GM23338 (cell line): ENCODE results near the gene FAM13A. TPM values are rescaled to one million over a fixed set of nuclear protein-coding genes. Genes with fewer than 3 reads are reported as not detected.
"Not testable (repeated sequence)": the region's sequence is repeated elsewhere in the genome, so short reads cannot be mapped to it uniquely, and the experiment has no call there.

ENCODE experiments used
- ATAC-seq: fragments of 200-7000 bp; cut with Tn5 transposase; 3 replicates; pipeline ENCODE4 v1.9.1; 2020
- DNase-seq: peaks from one replicate; pipeline ENCODE4 v3.0.0-alpha.2; 2015; ENCODE audit warnings: low spot score
- H2AFZ ChIP-seq: fragments of 200-600 bp; sonication (generic); 2 replicates; pipeline ENCODE4 v1.8.0; 2016; ENCODE audit warnings: antibody characterized with exemption, mild to moderate bottlenecking, moderate library complexity
- H3F3A ChIP-seq: fragments of 200-600 bp; sonication (generic); replicated peaks from 2 replicates; pipeline ENCODE4 v1.8.0; 2017; ENCODE audit warnings: antibody characterized with exemption, mixed run types, low read depth
- H3K27ac ChIP-seq: fragments of 200-600 bp; sonication (generic); 2 replicates; pipeline ENCODE4 v1.6.1; 2016; ENCODE audit warnings: low read depth
- H3K27me3 ChIP-seq: fragments of 200-600 bp; sonication (generic); 2 replicates; pipeline ENCODE4 v1.8.0; 2016; ENCODE audit warnings: mild to moderate bottlenecking, mixed run types, moderate library complexity; ENCODE audit not compliant: insufficient read depth
- H3K36me3 ChIP-seq: fragments of 200-600 bp; sonication (generic); 2 replicates; pipeline ENCODE4 v1.8.0; 2016; ENCODE audit warnings: mild to moderate bottlenecking; ENCODE audit not compliant: insufficient read depth
- H3K4me1 ChIP-seq: fragments of 200-600 bp; sonication (generic); 2 replicates; pipeline ENCODE4 v1.8.0; 2016; ENCODE audit warnings: mild to moderate bottlenecking, moderate library complexity; ENCODE audit not compliant: insufficient read depth
- H3K4me2 ChIP-seq: fragments of 200-600 bp; sonication (generic); 2 replicates; pipeline ENCODE4 v1.7.1; 2017; ENCODE audit warnings: mixed run types
- H3K4me3 ChIP-seq: fragments of 200-600 bp; sonication (generic); 2 replicates; pipeline ENCODE4 v1.6.1; 2016; ENCODE audit warnings: mixed run types
- H3K79me2 ChIP-seq: fragments of 200-600 bp; sonication (generic); replicated peaks from 2 replicates; pipeline ENCODE4 v1.8.0; 2017; ENCODE audit warnings: mild to moderate bottlenecking; ENCODE audit not compliant: insufficient read depth
- H3K9me2 ChIP-seq: fragments of 200-600 bp; sonication (generic); 2 replicates; pipeline ENCODE4 v1.8.0; 2017; ENCODE audit not compliant: insufficient read depth
- H4K20me1 ChIP-seq: fragments of 200-600 bp; sonication (generic); replicated peaks from 2 replicates; pipeline ENCODE4 v1.8.0; 2017; ENCODE audit warnings: mild to moderate bottlenecking; ENCODE audit not compliant: insufficient read depth
- H3K27ac Mint-ChIP-seq: 2 replicates; pipeline ENCODE4 v1.8.0; 2020; ENCODE audit warnings: inconsistent platforms, mild to moderate bottlenecking, moderate library complexity, mixed read lengths
- H3K27me3 Mint-ChIP-seq: 3 replicates; pipeline ENCODE4 v1.8.0; 2022; ENCODE audit warnings: low read depth, mild to moderate bottlenecking, moderate library complexity, mixed read lengths, inconsistent platforms; ENCODE audit not compliant: insufficient read depth, poor library complexity
- H3K36me3 Mint-ChIP-seq: 3 replicates; pipeline ENCODE4 v1.8.0; 2021; ENCODE audit warnings: low read depth, mild to moderate bottlenecking, inconsistent platforms, moderate library complexity, mixed read lengths
- H3K4me1 Mint-ChIP-seq: 3 replicates; pipeline ENCODE4 v1.8.0; 2020; ENCODE audit warnings: mild to moderate bottlenecking, inconsistent platforms, mixed read lengths
- H3K4me3 Mint-ChIP-seq: 3 replicates; pipeline ENCODE4 v1.8.0; 2021; ENCODE audit warnings: moderate library complexity, mild to moderate bottlenecking, inconsistent platforms, mixed read lengths
- H3K9me3 Mint-ChIP-seq: 3 replicates; pipeline ENCODE4 v1.8.0; 2020; ENCODE audit warnings: moderate library complexity, mild to moderate bottlenecking, inconsistent platforms, mixed read lengths
- CREB1 ChIP-seq: fragments of 250-450 bp; sonication (Bioruptor Pico); IDR thresholded peaks from 2 replicates; pipeline ENCODE4 v1.5.0; 2020; ENCODE audit warnings: low read depth, mild to moderate bottlenecking, moderate library complexity
- NANOG ChIP-seq: IDR thresholded peaks from 2 replicates; pipeline ENCODE4 v1.6.1; 2016; ENCODE audit warnings: antibody characterized with exemption, borderline replicate concordance
- REST ChIP-seq: IDR thresholded peaks from one replicate; pipeline ENCODE4 v1.6.1; 2018; ENCODE audit warnings: antibody characterized with exemption; ENCODE audit not compliant: unreplicated experiment
- STAT1 ChIP-seq: IDR thresholded peaks from one replicate; pipeline ENCODE4 v1.6.1; 2016; ENCODE audit warnings: antibody characterized with exemption; ENCODE audit not compliant: unreplicated experiment
- ZNF114 ChIP-seq: fragments of 250-450 bp; sonication (Bioruptor Pico); IDR thresholded peaks from 2 replicates; pipeline ENCODE4 v1.5.0; 2020; ENCODE audit warnings: mild to moderate bottlenecking, moderate library complexity
- ZNF331 ChIP-seq: fragments of 250-450 bp; sonication (Bioruptor Pico); IDR thresholded peaks from 2 replicates; pipeline ENCODE4 v1.5.0; 2020; ENCODE audit warnings: low read depth, mild to moderate bottlenecking, moderate library complexity
- polyA plus RNA-seq: library from polyadenylated mRNA; unstranded; fragments of >200 nt; fragmentation: Nextera tagmentation; extraction: Ambion mirVana; gene quantifications from 2 replicates; pipeline ENCODE4 v1.2.1, GENCODE V29; 2016
- total RNA-seq: library from RNA; depleted of rRNA; stranded (reverse); fragments of >200 nt; shearing (Covaris generic); gene quantifications from 2 replicates; pipeline ENCODE4 v1.2.3, GENCODE V29; 2014
- TF ChIP-seq, protein P1 (sequence below): fragments of 250-450 bp; sonication (Bioruptor Pico); IDR thresholded peaks from 2 replicates; pipeline ENCODE4 v1.5.0; 2020; ENCODE audit warnings: mild to moderate bottlenecking, moderate library complexity
- TF ChIP-seq, protein P2 (sequence below): IDR thresholded peaks from 2 replicates; pipeline ENCODE4 v1.6.1; 2016; ENCODE audit warnings: antibody characterized with exemption

Gene FAM13A
- total and polyA plus RNA-seq, 2 experiments from 2014 or later: 13.9 to 28.4 TPM

DNA sequence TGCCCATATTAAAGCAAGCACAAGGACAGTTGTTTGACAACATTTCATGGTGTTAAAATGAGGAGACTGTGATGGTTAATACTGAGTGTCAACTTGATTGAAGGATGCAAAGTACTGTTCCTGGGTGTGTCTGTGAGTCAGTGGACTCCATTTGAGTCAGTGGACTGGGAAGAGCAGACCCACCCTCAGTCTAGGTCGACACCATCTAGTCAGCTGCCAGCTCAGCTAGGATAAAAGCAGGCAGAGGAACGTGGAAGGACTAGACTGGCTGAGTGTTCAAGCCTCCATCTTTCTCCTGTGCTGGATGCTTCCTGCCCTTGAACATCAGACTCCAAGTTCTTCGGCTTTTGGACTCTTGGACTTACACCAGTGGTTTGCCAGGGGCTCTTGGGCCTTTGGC lies 203.4 kb downstream of the FAM13A start:
- H3K4me3 Mint-ChIP-seq, ATAC-seq, H3K9me2 ChIP-seq, H3K27ac Mint-ChIP-seq, H3K27ac ChIP-seq, H3K4me2 ChIP-seq, H3F3A ChIP-seq, H3K4me3 ChIP-seq, H3K36me3 Mint-ChIP-seq, DNase-seq, H3K9me3 Mint-ChIP-seq, H3K4me1 Mint-ChIP-seq, H4K20me1 ChIP-seq, H3K36me3 ChIP-seq, H3K4me1 ChIP-seq, H3K27me3 Mint-ChIP-seq, H3K27me3 ChIP-seq, H3K79me2 ChIP-seq, H2AFZ ChIP-seq: not testable (repeated sequence)

GRCh38 chr4:88846206-88846790 lies 210.7 kb downstream of the FAM13A start:
- Mint-ChIP-seq H3K27me3 (no peaks in the 10 kb centered on the region), H3K36me3 (no peaks in the 10 kb centered on the region), H3K4me3 (no peak overlapping the region), H3K4me1 (peaks cover 19% of the 10 kb centered on the region), H3K27ac (peak overlapping the region; percentile 2; the same call in 1 of the 2 replicates), H3K9me3 (no peaks in the 10 kb centered on the region)
- no peak for ATAC-seq
- no peak for TF ChIP-seq ZNF331 (CRISPR knock-in tag)
- no peak for TF ChIP-seq STAT1
- TF ChIP-seq CREB1 (CRISPR knock-in tag): no peak
- TF ChIP-seq NANOG: no peak
- TF ChIP-seq REST: no peak
- no peak for TF ChIP-seq ZNF114
- TF ChIP-seq, protein P1, sequence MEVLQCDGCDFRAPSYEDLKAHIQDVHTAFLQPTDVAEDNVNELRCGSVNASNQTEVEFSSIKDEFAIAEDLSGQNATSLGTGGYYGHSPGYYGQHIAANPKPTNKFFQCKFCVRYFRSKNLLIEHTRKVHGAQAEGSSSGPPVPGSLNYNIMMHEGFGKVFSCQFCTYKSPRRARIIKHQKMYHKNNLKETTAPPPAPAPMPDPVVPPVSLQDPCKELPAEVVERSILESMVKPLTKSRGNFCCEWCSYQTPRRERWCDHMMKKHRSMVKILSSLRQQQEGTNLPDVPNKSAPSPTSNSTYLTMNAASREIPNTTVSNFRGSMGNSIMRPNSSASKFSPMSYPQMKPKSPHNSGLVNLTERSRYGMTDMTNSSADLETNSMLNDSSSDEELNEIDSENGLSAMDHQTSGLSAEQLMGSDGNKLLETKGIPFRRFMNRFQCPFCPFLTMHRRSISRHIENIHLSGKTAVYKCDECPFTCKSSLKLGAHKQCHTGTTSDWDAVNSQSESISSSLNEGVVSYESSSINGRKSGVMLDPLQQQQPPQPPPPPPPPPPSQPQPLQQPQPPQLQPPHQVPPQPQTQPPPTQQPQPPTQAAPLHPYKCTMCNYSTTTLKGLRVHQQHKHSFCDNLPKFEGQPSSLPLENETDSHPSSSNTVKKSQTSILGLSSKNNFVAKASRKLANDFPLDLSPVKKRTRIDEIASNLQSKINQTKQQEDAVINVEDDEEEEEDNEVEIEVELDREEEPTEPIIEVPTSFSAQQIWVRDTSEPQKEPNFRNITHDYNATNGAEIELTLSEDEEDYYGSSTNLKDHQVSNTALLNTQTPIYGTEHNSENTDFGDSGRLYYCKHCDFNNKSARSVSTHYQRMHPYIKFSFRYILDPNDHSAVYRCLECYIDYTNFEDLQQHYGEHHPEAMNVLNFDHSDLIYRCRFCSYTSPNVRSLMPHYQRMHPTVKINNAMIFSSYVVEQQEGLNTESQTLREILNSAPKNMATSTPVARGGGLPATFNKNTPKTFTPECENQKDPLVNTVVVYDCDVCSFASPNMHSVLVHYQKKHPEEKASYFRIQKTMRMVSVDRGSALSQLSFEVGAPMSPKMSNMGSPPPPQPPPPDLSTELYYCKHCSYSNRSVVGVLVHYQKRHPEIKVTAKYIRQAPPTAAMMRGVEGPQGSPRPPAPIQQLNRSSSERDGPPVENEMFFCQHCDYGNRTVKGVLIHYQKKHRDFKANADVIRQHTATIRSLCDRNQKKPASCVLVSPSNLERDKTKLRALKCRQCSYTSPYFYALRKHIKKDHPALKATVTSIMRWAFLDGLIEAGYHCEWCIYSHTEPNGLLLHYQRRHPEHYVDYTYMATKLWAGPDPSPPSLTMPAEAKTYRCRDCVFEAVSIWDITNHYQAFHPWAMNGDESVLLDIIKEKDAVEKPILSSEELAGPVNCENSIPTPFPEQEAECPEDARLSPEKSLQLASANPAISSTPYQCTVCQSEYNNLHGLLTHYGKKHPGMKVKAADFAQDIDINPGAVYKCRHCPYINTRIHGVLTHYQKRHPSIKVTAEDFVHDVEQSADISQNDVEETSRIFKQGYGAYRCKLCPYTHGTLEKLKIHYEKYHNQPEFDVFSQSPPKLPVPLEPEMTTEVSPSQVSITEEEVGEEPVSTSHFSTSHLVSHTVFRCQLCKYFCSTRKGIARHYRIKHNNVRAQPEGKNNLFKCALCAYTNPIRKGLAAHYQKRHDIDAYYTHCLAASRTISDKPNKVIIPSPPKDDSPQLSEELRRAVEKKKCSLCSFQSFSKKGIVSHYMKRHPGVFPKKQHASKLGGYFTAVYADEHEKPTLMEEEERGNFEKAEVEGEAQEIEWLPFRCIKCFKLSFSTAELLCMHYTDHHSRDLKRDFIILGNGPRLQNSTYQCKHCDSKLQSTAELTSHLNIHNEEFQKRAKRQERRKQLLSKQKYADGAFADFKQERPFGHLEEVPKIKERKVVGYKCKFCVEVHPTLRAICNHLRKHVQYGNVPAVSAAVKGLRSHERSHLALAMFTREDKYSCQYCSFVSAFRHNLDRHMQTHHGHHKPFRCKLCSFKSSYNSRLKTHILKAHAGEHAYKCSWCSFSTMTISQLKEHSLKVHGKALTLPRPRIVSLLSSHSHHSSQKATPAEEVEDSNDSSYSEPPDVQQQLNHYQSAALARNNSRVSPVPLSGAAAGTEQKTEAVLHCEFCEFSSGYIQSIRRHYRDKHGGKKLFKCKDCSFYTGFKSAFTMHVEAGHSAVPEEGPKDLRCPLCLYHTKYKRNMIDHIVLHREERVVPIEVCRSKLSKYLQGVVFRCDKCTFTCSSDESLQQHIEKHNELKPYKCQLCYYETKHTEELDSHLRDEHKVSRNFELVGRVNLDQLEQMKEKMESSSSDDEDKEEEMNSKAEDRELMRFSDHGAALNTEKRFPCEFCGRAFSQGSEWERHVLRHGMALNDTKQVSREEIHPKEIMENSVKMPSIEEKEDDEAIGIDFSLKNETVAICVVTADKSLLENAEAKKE (CRISPR knock-in tag): no peak
- TF ChIP-seq, protein P2, sequence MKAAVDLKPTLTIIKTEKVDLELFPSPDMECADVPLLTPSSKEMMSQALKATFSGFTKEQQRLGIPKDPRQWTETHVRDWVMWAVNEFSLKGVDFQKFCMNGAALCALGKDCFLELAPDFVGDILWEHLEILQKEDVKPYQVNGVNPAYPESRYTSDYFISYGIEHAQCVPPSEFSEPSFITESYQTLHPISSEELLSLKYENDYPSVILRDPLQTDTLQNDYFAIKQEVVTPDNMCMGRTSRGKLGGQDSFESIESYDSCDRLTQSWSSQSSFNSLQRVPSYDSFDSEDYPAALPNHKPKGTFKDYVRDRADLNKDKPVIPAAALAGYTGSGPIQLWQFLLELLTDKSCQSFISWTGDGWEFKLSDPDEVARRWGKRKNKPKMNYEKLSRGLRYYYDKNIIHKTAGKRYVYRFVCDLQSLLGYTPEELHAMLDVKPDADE: no peak
- H3K4me2 ChIP-seq: no peak overlapping the region
- DNase-seq: no peak
- no peaks in the 10 kb centered on the region for H4K20me1 ChIP-seq
- H3K79me2 ChIP-seq: no peaks in the 10 kb centered on the region
- no peaks in the 10 kb centered on the region for H3F3A ChIP-seq
- H2AFZ ChIP-seq: no peak overlapping the region
- H3K27me3 ChIP-seq: no peaks in the 10 kb centered on the region
- no peak overlapping the region for H3K4me3 ChIP-seq
- peaks cover 5% of the 10 kb centered on the region; the same call in 1 of the 2 replicates for H3K4me1 ChIP-seq
- no peaks in the 10 kb centered on the region for H3K36me3 ChIP-seq
- no peaks in the 10 kb centered on the region for H3K9me2 ChIP-seq
- no peak overlapping the region for H3K27ac ChIP-seq
